Stomach smooth muscle (tissue), 2 donors: ENCODE data around the gene BAAT.

ENCODE experiments used
- H3K27ac ChIP-seq: one replicate; pipeline ENCODE4 v1.7.0; 2013; ENCODE audit warnings: mild to moderate bottlenecking, low read length, inconsistent platforms
- H3K27me3 ChIP-seq, 2 donors: one replicate each; pipeline ENCODE4 v1.7.0; 2013; ENCODE audit warnings: low read length in 2 of 2; ENCODE audit not compliant: insufficient read depth in 2 of 2, control insufficient read depth in 1 of 2
- H3K36me3 ChIP-seq, 2 donors: one replicate each; pipeline ENCODE4 v1.7.0; 2013; ENCODE audit warnings: low read length in 2 of 2; ENCODE audit not compliant: control insufficient read depth in 2 of 2, insufficient read depth in 2 of 2
- H3K4me1 ChIP-seq: one replicate; pipeline ENCODE4 v1.7.0; 2013; ENCODE audit warnings: low read length; ENCODE audit not compliant: control insufficient read depth, insufficient read depth
- H3K4me3 ChIP-seq, 2 donors: one replicate each; pipeline ENCODE4 v1.7.0; 2013; ENCODE audit warnings: low read length in 2 of 2
- H3K9ac ChIP-seq, 2 donors: one replicate each; pipeline ENCODE4 v1.7.0; 2013; ENCODE audit warnings: low read length in 2 of 2, mild to moderate bottlenecking in 1 of 2
- H3K9me3 ChIP-seq, 2 donors: one replicate each; pipeline ENCODE4 v1.7.0; 2013; ENCODE audit warnings: low read length in 2 of 2; ENCODE audit not compliant: control insufficient read depth in 2 of 2
- donor health status: healthy.
- donor health status: Pancreatic carcinoma.

The BAAT gene

DNA sequence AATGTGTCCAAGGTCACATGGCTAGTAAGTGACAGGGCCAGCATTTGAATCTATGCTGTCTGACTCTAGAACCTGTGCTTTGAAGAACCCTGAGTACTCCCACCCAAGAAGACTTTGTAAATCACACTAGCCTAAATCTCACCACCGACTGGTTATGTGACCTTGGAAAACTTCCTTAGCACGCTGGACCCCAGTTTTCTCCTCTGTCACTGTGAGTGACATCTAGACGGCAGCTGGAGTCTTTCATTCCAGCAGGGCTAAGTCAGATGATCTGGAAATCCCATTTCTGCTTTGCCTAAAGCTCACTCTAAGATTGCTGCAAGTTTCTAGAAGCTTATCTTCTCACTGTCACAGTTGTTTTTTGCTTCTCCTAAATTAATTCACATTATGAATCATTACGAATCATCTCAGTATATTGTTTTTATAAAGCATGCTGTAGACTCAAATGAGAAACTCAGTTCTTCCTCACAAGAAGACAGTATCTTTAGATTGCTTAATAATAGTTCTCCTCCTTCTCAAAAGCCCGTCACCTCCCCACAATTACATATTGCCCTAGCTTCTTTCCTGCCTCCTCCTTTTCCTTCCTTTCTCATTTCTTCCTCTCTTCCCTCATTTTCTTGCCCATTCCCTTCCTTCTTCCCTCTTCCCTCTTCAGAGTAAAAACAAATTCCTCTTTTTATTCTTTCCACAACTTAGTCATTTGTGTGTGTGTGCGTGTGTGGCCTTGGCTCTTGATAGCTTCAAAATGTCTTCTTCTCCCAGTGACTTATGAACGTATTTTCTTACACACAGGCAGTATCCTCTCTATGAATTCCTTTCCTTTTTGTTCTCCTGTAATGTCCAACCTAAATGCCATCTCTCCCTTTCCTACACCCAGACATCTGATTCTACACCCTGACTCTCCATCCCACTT lies 34.0 kb upstream of the BAAT start:
- Histone ChIP-seq H3K36me3 (no peaks in the 10 kb centered on the region), H3K4me1 (no peaks in the 10 kb centered on the region), H3K27me3 (no peaks in the 10 kb centered on the region), H3K27ac (no peak overlapping the region), H3K9me3 (peaks cover 8 to 26% of the 10 kb centered on the region in 2 donors), H3K4me3 (no peak overlapping the region), H3K9ac (no peak overlapping the region)

DNA sequence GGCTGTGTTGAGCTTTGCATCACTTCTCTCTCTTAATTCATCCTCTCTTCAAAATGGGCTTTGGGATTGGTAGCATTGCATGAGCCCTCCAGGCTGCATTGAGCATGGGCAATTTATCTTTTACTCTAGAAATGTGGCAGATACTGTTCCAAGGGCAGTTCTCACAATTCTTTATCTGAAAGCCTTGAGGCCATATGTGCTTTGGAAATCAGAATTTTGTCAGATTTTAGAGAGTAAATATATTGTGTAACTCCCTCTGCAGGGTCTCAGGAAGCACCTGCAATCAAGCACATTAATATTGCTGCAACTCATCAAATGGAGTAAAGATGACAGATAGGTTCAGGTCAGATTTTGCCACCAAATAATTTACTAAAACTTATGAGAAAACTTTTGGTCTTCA lies 33.2 kb upstream of the BAAT start:
- Histone ChIP-seq H3K36me3 (no peaks in the 10 kb centered on the region), H3K4me1 (no peaks in the 10 kb centered on the region), H3K27ac (no peak overlapping the region), H3K9ac (no peak overlapping the region), H3K4me3 (no peak overlapping the region), H3K27me3 (no peaks in the 10 kb centered on the region), H3K9me3 (peaks cover 8 to 25% of the 10 kb centered on the region in 2 donors)

DNA sequence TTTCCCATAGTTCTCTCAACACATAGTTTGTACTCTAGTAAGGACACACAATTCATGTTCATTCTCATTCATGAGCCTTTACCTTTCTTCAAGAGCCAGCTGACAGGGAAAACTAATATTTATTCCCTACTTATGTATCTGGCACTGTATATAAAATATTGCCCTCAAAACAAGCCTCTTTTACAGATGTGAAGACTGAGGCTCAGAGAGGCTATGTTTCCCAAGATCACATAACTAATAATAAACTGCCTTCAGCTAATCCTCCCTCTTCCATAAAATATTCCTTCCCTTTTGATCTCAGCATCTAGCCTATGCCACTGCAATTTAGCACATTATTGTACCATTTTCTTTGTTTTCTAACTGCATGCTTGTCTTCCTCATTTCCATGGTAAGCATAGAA lies 32.6 kb upstream of the BAAT start:
- H3K27ac ChIP-seq, result no peak overlapping the region
- no peak overlapping the region for H3K4me3 ChIP-seq
- no peak overlapping the region for H3K9ac ChIP-seq
- no peaks in the 10 kb centered on the region for H3K27me3 ChIP-seq
- no peaks in the 10 kb centered on the region for H3K4me1 ChIP-seq
- peaks cover 8 to 26% of the 10 kb centered on the region in 2 donors for H3K9me3 ChIP-seq
- H3K36me3 ChIP-seq, result no peaks in the 10 kb centered on the region

DNA sequence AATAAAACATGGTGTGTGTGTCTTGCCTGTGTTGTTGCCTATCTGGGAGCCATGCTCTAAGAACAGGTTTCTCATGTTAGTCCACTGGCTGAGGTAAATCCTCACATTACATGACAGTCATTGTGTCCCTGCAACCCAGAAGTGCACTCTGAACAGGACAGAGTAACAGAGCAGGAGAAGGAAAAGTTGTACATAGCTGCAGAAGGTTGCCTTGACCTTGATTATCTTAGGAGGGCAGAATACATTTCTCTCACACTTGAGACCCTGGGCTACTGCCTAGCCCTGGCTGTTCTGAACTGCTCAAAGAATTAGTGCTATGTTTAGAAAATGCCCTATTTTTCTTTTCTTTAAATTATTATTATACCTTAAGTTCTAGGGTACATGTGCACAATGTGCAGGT lies 30.8 kb upstream of the BAAT start:
- H3K36me3 ChIP-seq, result no peaks in the 10 kb centered on the region
- H3K9me3 ChIP-seq, result peaks cover 11 to 33% of the 10 kb centered on the region in 2 donors
- no peaks in the 10 kb centered on the region for H3K27me3 ChIP-seq
- H3K27ac ChIP-seq, result no peak overlapping the region
- H3K4me3 ChIP-seq, result no peak overlapping the region
- H3K4me1 ChIP-seq, result no peaks in the 10 kb centered on the region
- no peak overlapping the region for H3K9ac ChIP-seq

DNA sequence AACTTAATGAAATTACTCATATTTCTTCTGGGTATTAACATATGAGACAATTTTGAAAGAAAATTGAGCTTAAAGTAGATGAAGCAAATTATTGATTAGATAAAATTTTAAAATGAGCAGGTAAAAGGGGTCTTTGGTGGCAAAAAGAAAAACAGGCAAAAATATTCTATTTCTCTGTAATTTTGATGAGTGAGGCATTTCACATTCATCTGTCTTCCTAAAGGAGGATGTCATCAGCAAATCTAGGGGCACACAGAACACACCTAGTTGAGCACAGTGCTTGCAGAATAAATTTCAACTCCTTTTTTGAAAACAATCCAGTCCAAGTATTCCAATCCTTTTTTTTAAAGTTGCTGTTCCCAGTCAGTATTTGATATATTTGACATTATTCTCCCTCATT lies 30.0 kb upstream of the BAAT start:
- H3K9ac ChIP-seq, result no peak overlapping the region
- no peaks in the 10 kb centered on the region for H3K4me1 ChIP-seq
- no peaks in the 10 kb centered on the region for H3K27me3 ChIP-seq
- H3K9me3 ChIP-seq, result peaks cover 18 to 37% of the 10 kb centered on the region in 2 donors
- H3K4me3 ChIP-seq, result no peak overlapping the region
- no peaks in the 10 kb centered on the region for H3K36me3 ChIP-seq
- H3K27ac ChIP-seq, result no peak overlapping the region

DNA sequence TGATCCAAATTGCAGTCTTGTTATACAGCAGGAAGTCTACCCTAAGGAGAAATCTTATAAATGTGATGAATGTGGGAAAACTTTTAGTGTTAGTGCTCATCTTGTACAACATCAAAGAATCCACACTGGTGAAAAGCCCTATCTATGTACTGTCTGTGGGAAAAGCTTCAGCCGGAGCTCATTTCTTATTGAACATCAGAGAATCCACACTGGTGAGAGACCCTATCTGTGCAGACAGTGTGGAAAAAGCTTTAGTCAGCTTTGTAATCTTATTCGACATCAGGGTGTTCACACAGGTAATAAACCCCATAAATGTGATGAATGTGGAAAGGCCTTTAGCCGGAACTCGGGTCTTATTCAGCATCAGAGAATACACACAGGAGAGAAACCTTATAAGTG lies 24.3 kb upstream of the BAAT start:
- Histone ChIP-seq H3K27me3 (no peaks in the 10 kb centered on the region), H3K36me3 (peaks cover 37 to 43% of the 10 kb centered on the region in 2 donors), H3K4me1 (no peaks in the 10 kb centered on the region), H3K4me3 (peak overlapping the region in 1 of 2 donors; percentile 1), H3K9me3 (peaks cover 43 to 57% of the 10 kb centered on the region in 2 donors), H3K9ac (no peak overlapping the region), H3K27ac (no peak overlapping the region)

DNA sequence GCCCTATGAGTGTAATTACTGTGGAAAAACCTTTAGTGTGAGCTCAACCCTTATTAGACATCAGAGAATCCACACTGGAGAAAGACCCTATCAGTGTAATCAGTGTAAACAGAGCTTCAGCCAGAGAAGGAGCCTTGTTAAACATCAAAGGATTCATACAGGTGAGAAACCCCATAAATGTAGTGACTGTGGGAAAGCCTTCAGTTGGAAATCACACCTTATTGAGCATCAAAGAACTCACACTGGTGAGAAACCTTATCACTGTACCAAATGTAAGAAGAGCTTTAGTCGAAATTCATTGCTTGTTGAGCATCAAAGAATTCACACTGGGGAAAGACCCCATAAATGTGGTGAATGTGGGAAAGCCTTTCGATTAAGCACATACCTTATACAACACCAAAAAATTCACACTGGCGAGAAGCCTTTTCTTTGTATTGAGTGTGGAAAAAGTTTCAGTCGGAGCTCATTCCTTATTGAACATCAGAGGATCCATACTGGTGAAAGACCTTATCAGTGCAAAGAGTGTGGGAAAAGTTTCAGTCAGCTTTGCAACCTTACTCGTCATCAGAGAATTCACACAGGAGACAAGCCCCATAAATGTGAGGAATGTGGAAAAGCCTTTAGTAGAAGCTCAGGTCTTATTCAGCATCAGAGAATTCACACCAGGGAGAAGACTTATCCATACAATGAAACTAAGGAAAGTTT lies 23.7 kb upstream of the BAAT start:
- Histone ChIP-seq H3K9me3 (peaks cover 43 to 57% of the 10 kb centered on the region in 2 donors), H3K27me3 (no peaks in the 10 kb centered on the region), H3K9ac (no peak overlapping the region), H3K36me3 (peaks cover 43 to 49% of the 10 kb centered on the region in 2 donors), H3K4me1 (no peaks in the 10 kb centered on the region), H3K4me3 (peak overlapping the region in 1 of 2 donors; percentile 0), H3K27ac (no peak overlapping the region)

DNA sequence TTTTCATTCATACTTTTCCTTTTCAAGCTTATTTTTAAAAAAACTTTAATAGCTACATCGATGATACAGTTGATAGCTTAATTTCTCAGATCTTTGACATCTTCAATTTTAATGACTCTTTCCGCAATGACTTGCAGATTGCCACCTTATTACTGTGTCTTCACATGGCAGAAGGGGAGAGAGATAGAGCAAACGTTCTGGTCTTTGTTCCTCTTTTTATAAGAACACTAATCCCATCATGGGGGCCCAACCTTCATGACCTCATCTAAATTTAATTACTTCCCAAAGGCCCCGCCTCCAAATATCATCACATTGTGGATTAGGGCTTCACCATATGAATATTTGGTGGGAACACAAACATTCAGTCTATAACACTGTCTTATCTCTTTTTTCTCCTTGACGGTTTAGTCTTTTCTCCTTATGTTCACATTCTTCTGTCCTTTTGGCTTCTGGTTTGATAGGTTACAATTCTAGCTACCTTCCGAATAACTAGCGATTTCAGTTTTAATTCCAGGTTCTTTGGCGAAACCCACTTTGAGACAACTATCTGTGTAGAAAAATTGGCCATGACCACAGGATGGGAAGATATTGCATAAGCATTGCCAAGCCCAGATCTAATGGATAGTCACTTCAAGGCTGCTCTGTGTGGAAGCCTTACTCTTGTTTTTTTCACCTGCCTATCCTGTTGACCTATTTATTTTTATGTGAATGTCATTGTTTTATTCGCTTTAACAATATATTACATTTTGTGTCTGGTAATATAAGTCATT lies 18.9 kb upstream of the BAAT start:
- H3K27ac ChIP-seq, result no peak overlapping the region
- no peaks in the 10 kb centered on the region for H3K27me3 ChIP-seq
- peaks cover 10% of the 10 kb centered on the region for H3K4me1 ChIP-seq
- H3K4me3 ChIP-seq, result no peak overlapping the region
- H3K36me3 ChIP-seq, result peaks cover 52 to 62% of the 10 kb centered on the region in 2 donors
- H3K9ac ChIP-seq, result no peak overlapping the region
- H3K9me3 ChIP-seq, result peaks cover 21 to 31% of the 10 kb centered on the region in 2 donors

DNA sequence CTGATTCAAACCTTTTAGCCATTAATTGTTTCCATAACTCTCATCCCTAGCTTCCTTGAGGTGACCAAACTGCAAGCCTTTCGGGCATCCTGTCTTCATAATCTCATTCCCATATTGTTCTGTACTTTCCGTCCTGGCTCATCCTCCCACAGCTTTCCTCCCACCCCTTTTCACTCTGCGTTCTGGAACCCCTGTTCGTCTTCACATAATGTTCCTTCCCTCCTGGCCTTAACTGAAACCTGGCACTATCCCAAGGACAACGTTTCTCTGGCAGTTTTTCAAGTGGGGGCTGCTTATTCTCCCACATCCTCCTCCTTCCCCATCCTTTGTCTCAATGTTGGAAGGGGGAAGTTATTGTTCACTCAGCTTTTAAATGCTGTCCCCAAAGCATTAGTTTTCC lies 15.3 kb upstream of the BAAT start:
- Histone ChIP-seq H3K9me3 (peaks cover 0 to 9% of the 10 kb centered on the region in 2 donors), H3K27ac (no peak overlapping the region), H3K27me3 (no peaks in the 10 kb centered on the region), H3K4me1 (peaks cover 15% of the 10 kb centered on the region), H3K4me3 (peak overlapping the region; percentile 71 to 88), H3K9ac (peak overlapping the region in 1 of 2 donors; percentile 86), H3K36me3 (peaks cover 26 to 40% of the 10 kb centered on the region in 2 donors)

DNA sequence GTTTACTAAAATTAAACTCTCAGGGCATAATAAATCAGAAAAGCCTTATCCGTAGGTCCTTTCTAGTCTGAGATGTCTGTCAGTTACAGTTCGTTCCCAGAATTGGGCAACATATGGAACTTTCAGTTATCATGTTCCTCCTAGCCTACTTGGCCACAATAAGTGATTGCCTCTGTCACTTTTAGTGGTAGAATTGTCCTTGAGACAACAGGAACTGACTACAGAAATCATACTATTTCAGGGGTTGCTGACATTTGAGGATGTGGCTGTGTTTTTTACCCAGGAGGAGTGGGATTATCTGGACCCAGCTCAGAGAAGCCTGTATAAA lies 14.8 kb upstream of the BAAT start:
- Histone ChIP-seq H3K4me3 (peak overlapping the region; percentile 71 to 88), H3K27ac (no peak overlapping the region), H3K4me1 (peaks cover 15% of the 10 kb centered on the region), H3K27me3 (no peaks in the 10 kb centered on the region), H3K9ac (peak overlapping the region; percentile 84 to 86), H3K36me3 (peaks cover 21 to 35% of the 10 kb centered on the region in 2 donors), H3K9me3 (peaks cover 0 to 4% of the 10 kb centered on the region in 2 donors)
